H1 (cell line): Measurements from ENCODE around the gene CXCL1. TPM values are rescaled to one million over a fixed set of nuclear protein-coding genes. Genes with fewer than 3 reads are reported as not detected.

Experiments used
- CTCF ChIA-PET: fragments of 300-600 bp; sonication (Branson Sonifier 250); formaldehyde crosslinking; loops from one replicate; lab custom pipeline; 2021; ENCODE audit not compliant: partially characterized antibody; lab: Charles Lee
- POLR2A ChIA-PET: fragments of 300-600 bp; sonication (Branson Sonifier 250); formaldehyde crosslinking; loops from one replicate; lab custom pipeline; 2021; ENCODE audit warnings: inconsistent platforms; ENCODE audit not compliant: partially characterized antibody; lab: Charles Lee
- DNase-seq, 2 experiments: peaks; one replicate each; pipeline versions ENCODE4 v3.0.0 to v3.0.0-alpha.2; 2010 to 2022; ENCODE audit warnings: low spot score in 2 of 2, low read depth in 1 of 2, mixed read lengths in 1 of 2
- FAIRE-seq: peaks from 2 replicates; lab custom pipeline; 2011; peaks lifted over from hg19 to GRCh38; lab: Jason Lieb, UNC
- H2AFZ ChIP-seq: 2 replicates; pipeline ENCODE4 v1.8.1; 2012; ENCODE audit warnings: low read length, inconsistent platforms
- H2AK5ac ChIP-seq: 2 replicates; pipeline ENCODE4 v1.6.1; 2013; ENCODE audit warnings: low read depth, low read length
- H2BK120ac ChIP-seq: replicated peaks from 2 replicates; pipeline ENCODE3; 2013; ENCODE audit warnings: low read depth, low read length, inconsistent platforms
- H2BK12ac ChIP-seq: 2 replicates; pipeline ENCODE4 v1.6.1; 2013; ENCODE audit warnings: low read depth, low read length
- H2BK15ac ChIP-seq: 2 replicates; pipeline ENCODE4 v1.6.1; 2013; ENCODE audit warnings: low read length
- H2BK20ac ChIP-seq: 2 replicates; pipeline ENCODE4 v1.6.1; 2013; ENCODE audit warnings: low read length
- H2BK5ac ChIP-seq: 2 replicates; pipeline ENCODE4 v1.6.1; 2013; ENCODE audit warnings: low read depth, low read length
- H3K14ac ChIP-seq: 2 replicates; pipeline ENCODE4 v1.6.1; 2013; ENCODE audit warnings: inconsistent platforms; ENCODE audit not compliant: insufficient read length
- H3K18ac ChIP-seq: 2 replicates; pipeline ENCODE4 v1.6.1; 2013; ENCODE audit warnings: low read length; ENCODE audit errors: extremely low read depth
- H3K23ac ChIP-seq: 2 replicates; pipeline ENCODE4 v1.6.1; 2013; ENCODE audit warnings: inconsistent platforms; ENCODE audit not compliant: insufficient read length
- H3K23me2 ChIP-seq: 2 replicates; pipeline ENCODE4 v1.6.1; 2013; ENCODE audit warnings: low read depth, low read length
- H3K27ac ChIP-seq: 2 replicates; pipeline ENCODE4 v1.6.1; 2011; ENCODE audit warnings: low read depth, low read length, inconsistent platforms
- H3K27me3 ChIP-seq, 4 experiments: replicated peaks in 1 of 4; 1 replicate in 1 of 4; 2 replicates in 3 of 4; pipeline versions ENCODE4 v1.6.1 to v1.8.1; 2011 to 2013; ENCODE audit warnings: low read length in 3 of 4, mild to moderate bottlenecking in 3 of 4, inconsistent platforms in 2 of 4, mixed read lengths in 2 of 4, moderate library complexity in 1 of 4; ENCODE audit not compliant: control insufficient read depth in 3 of 4, insufficient read depth in 3 of 4; ENCODE audit errors: extremely low read depth in 1 of 4
- H3K36me3 ChIP-seq, 4 experiments: 2 replicates each; pipeline versions ENCODE4 v1.6.1 to v1.8.1; 2011 to 2013; ENCODE audit warnings: mild to moderate bottlenecking in 4 of 4, low read length in 3 of 4, moderate library complexity in 2 of 4, control low read depth in 1 of 4, inconsistent platforms in 1 of 4; ENCODE audit not compliant: insufficient read depth in 4 of 4, control insufficient read depth in 2 of 4
- H3K4ac ChIP-seq: replicated peaks from 2 replicates; pipeline ENCODE3; 2013; ENCODE audit warnings: low read length, low read depth, mixed read lengths, inconsistent platforms; ENCODE audit not compliant: insufficient read length
- H3K4me1 ChIP-seq, 4 experiments: replicated peaks in 1 of 4; 1 replicate in 1 of 4; 2 replicates in 3 of 4; pipeline versions ENCODE4 v1.6.1 to v1.8.1; 2011 to 2013; ENCODE audit warnings: low read length in 3 of 4, inconsistent platforms in 2 of 4, mixed read lengths in 1 of 4; ENCODE audit not compliant: insufficient read depth in 4 of 4, control insufficient read depth in 3 of 4
- H3K4me2 ChIP-seq, 2 experiments: 2 replicates each; pipeline versions ENCODE4 v1.6.1 to v1.8.1; 2011 to 2013; ENCODE audit warnings: low read depth in 2 of 2, low read length in 2 of 2, control low read depth in 1 of 2, inconsistent platforms in 1 of 2, mild to moderate bottlenecking in 1 of 2; ENCODE audit not compliant: insufficient read depth in 1 of 2
- H3K4me3 ChIP-seq, 4 experiments: fragments of 200-600, 300-600 bp in 1 of 4; sonication (generic), shearing (Covaris generic), sonication (Bioruptor Twin) in 1 of 4; 2 replicates each; pipeline versions ENCODE4 v1.5.1 to v1.8.1; 2011 to 2016; ENCODE audit warnings: low read length in 4 of 4, low read depth in 3 of 4, control low read depth in 2 of 4, inconsistent platforms in 2 of 4, mild to moderate bottlenecking in 2 of 4, mixed read lengths in 1 of 4, moderate library complexity in 1 of 4; ENCODE audit not compliant: insufficient read depth in 2 of 4; ENCODE audit errors: extremely low read depth in 1 of 4
- H3K56ac ChIP-seq: replicated peaks from 2 replicates; pipeline ENCODE3; 2013; ENCODE audit warnings: low read depth, mild to moderate bottlenecking, mixed read lengths, low read length, inconsistent platforms; ENCODE audit not compliant: insufficient read length
- H3K79me1 ChIP-seq: 2 replicates; pipeline ENCODE4 v1.6.1; 2013; ENCODE audit warnings: low read depth, low read length, control low read depth
- H3K79me2 ChIP-seq, 2 experiments: 2 replicates each; pipeline versions ENCODE4 v1.6.1 to v1.8.1; 2012 to 2013; ENCODE audit warnings: low read length in 2 of 2, mild to moderate bottlenecking in 2 of 2, inconsistent platforms in 1 of 2; ENCODE audit not compliant: insufficient read depth in 2 of 2, control insufficient read depth in 1 of 2
- H3K9ac ChIP-seq, 4 experiments: replicated peaks in 1 of 4; 1 replicate in 1 of 4; 2 replicates in 3 of 4; pipeline versions ENCODE4 v1.6.1 to v1.8.1; 2011 to 2013; ENCODE audit warnings: low read depth in 3 of 4, low read length in 3 of 4, control low read depth in 2 of 4, mild to moderate bottlenecking in 2 of 4, moderate library complexity in 2 of 4, inconsistent platforms in 1 of 4; ENCODE audit errors: extremely low read depth in 1 of 4
- H3K9me3 ChIP-seq, 2 experiments: 2 replicates each; pipeline versions ENCODE4 v1.6.1 to v1.8.1; 2012 to 2013; ENCODE audit warnings: mild to moderate bottlenecking in 2 of 2, moderate library complexity in 2 of 2, control low read depth in 1 of 2, inconsistent platforms in 1 of 2, low read depth in 1 of 2, low read length in 1 of 2, mixed read lengths in 1 of 2; ENCODE audit not compliant: insufficient read depth in 2 of 2
- H4K20me1 ChIP-seq, 2 experiments: replicated peaks in 1 of 2; 2 replicates each; pipeline versions ENCODE3 to v1.8.1; 2011 to 2013; ENCODE audit warnings: inconsistent platforms in 2 of 2, low read length in 2 of 2, mild to moderate bottlenecking in 1 of 2; ENCODE audit not compliant: insufficient read depth in 2 of 2, control insufficient read depth in 1 of 2
- H4K5ac ChIP-seq: 2 replicates; pipeline ENCODE4 v1.6.1; 2013; ENCODE audit warnings: low read length, low read depth, mixed read lengths, inconsistent platforms; ENCODE audit not compliant: insufficient read length
- H4K8ac ChIP-seq: 2 replicates; pipeline ENCODE4 v1.8.0; 2013; ENCODE audit warnings: mild to moderate bottlenecking, moderate library complexity, low read length, inconsistent platforms; ENCODE audit not compliant: insufficient read depth; ENCODE audit errors: extremely low read depth
- H4K91ac ChIP-seq: replicated peaks from 2 replicates; pipeline ENCODE3; 2013; ENCODE audit warnings: low read length, mixed read lengths, inconsistent platforms; ENCODE audit not compliant: insufficient read length
- BCL11A ChIP-seq, 2 experiments: IDR thresholded peaks; one replicate each; pipeline ENCODE4 v1.6.1; 2011; ENCODE audit warnings: low read depth in 2 of 2, low read length in 2 of 2, mild to moderate bottlenecking in 2 of 2
- CHD1 ChIP-seq: IDR thresholded peaks from 2 replicates; pipeline ENCODE4 v1.6.1; 2012; ENCODE audit warnings: low read depth, low read length, improper control_type of control experiment
- CHD2 ChIP-seq: IDR thresholded peaks from 2 replicates; pipeline ENCODE4 v1.6.1; 2012; ENCODE audit warnings: low read length, improper control_type of control experiment
- CTBP2 ChIP-seq: IDR thresholded peaks from 2 replicates; pipeline ENCODE4 v1.7.0; 2011; ENCODE audit warnings: borderline replicate concordance, mild to moderate bottlenecking, moderate library complexity, mixed read lengths, low read length; ENCODE audit not compliant: insufficient read depth, insufficient read length
- EP300 ChIP-seq, 2 experiments: IDR thresholded peaks; 1 replicate in 1 of 2; 2 replicates in 1 of 2; pipeline ENCODE4 v1.6.1; 2011 to 2012; ENCODE audit warnings: low read depth in 2 of 2, low read length in 2 of 2, mild to moderate bottlenecking in 2 of 2, borderline replicate concordance in 1 of 2, inconsistent platforms in 1 of 2, moderate library complexity in 1 of 2
- HDAC6 ChIP-seq: IDR thresholded peaks from one replicate; pipeline ENCODE4 v1.7.1; 2012; ENCODE audit warnings: low read depth, mild to moderate bottlenecking, inconsistent platforms, low read length, moderate library complexity
- KDM4A ChIP-seq: IDR thresholded peaks from one replicate; pipeline ENCODE4 v1.7.1; 2012; ENCODE audit warnings: low read depth, mild to moderate bottlenecking, moderate library complexity, low read length, inconsistent platforms; ENCODE audit not compliant: severe bottlenecking
- KDM5A ChIP-seq: fragments of 200-600 bp; IDR thresholded peaks from 2 replicates; pipeline ENCODE4 v1.7.1; 2012; ENCODE audit warnings: mild to moderate bottlenecking, low read length, inconsistent platforms, mixed read lengths
- MAFK ChIP-seq: IDR thresholded peaks from 2 replicates; pipeline ENCODE4 v1.6.1; 2012; ENCODE audit warnings: low read depth, mild to moderate bottlenecking, improper control_type of control experiment, low read length
- WGBS, 2 experiments: shearing (Covaris generic) in 1 of 2; methylation state at CpG; one replicate each; pipeline versions ENCODE4 v1.1.6 to v1.1.7; 2013 to 2015; ENCODE audit warnings: low lambda C conversion rate in 2 of 2, mixed read lengths in 2 of 2, inconsistent platforms in 1 of 2, low coverage in 1 of 2, missing lambda C conversion rate in 1 of 2; ENCODE audit not compliant: insufficient replicate concordance in 2 of 2, insufficient coverage in 1 of 2, insufficient read length in 1 of 2; ENCODE audit errors: extremely low coverage in 1 of 2, missing lambda C conversion rate in 1 of 2; 5-methylcytosine and 5-hydroxymethylcytosine counted together
- polyA plus RNA-seq, 7 experiments: library from polyadenylated mRNA; depleted of rRNA in 3 of 7; stranded (reverse) in 5 of 7; unstranded in 2 of 7; fragments of >200 nt in 5 of 7; fragments of 200-250 nt in 2 of 7; gene quantifications; 1 replicate in 5 of 7; 2 replicates in 1 of 7; 4 replicates in 1 of 7; pipeline versions ENCODE4 v1.2.1 to v1.2.3, GENCODE V29; 2011 to 2013; ENCODE audit warnings: missing spikeins in 2 of 7, mixed read lengths in 2 of 7
- total RNA-seq: library from RNA; stranded (reverse); fragmentation: NEBNext Ultra II Directional; extraction: Animal tissue kit (Norgen Biotek cat#: 25700); gene quantifications from 2 replicates; pipeline ENCODE4 v1.2.1, GENCODE V29; 2021
- TF ChIP-seq, protein P1 (sequence below): IDR thresholded peaks from 2 replicates; pipeline ENCODE4 v1.6.1; 2012; ENCODE audit warnings: low read length, inconsistent platforms

CXCL1 gene
- total and polyA plus RNA-seq, 2 of the 8 experiments (the other 6 are each of a cell fraction or from before 2014, with no cell fraction given), result 0.77 to 0.80 TPM

DNA sequence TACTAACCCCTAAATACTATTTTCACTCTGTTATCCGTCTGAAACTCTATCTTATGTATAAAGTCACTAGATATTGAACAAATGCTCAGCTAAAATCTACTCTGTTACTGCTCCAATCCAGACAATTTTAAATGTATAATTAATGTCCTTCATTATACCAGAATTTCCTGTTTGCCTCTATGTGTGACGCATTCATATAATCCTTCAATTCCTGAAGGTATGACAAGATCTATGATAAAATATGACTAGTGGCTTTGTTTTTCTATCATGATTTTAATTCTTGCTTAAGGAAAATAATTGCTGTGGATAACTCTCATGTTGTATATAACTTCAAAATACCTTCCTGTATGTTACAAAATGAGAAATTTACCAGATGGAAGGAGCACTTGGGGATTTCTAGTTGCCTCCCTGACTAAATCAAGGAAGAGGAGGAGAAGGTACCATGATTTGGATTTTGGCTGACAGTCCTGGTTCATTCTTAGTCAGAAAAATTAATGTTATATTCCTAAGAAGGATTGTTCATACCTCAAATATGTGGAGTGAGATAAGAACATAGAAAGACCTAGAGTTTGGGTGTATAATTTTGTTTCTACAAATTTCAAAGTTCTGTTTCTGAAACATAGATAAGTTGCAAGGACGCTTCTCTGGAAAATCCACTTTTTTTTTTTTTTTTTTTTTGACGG, 27.8 kb upstream of the CXCL1 start:
- Histone ChIP-seq H2BK15ac (no peak overlapping the region), H3K4me2 (no peak overlapping the region), H3K36me3 (no peaks in the 10 kb centered on the region), H4K8ac (no peak overlapping the region), H3K4me3 (no peak overlapping the region), H2AFZ (no peak overlapping the region), H3K56ac (no peak overlapping the region), H3K4me1 (no peaks in the 10 kb centered on the region), H3K18ac (no peak overlapping the region), H3K23ac (no peak overlapping the region), H4K5ac (no peak overlapping the region), H3K27me3 (no peaks in the 10 kb centered on the region; a peak in 1 of 7 replicates), H2BK20ac (no peak overlapping the region), H3K14ac (no peak overlapping the region), H2AK5ac (no peak overlapping the region), H3K79me2 (no peaks in the 10 kb centered on the region), H2BK5ac (no peak overlapping the region), H4K91ac (no peak overlapping the region), H3K9ac (no peak overlapping the region), H3K23me2 (peaks cover 3% of the 10 kb centered on the region; the same call in 1 of the 2 replicates), H3K27ac (no peak overlapping the region), H4K20me1 (no peaks in the 10 kb centered on the region), H2BK120ac (no peak overlapping the region), H3K4ac (no peak overlapping the region), H3K79me1 (no peaks in the 10 kb centered on the region), H2BK12ac (no peak overlapping the region), H3K9me3 (no peaks in the 10 kb centered on the region)
- CTCF ChIA-PET, result interaction anchor here (0.6 to 2.5 kb wide), 5 partner anchors 23 to 272 kb away, joined by 4 to 9 read pairs (median 5); no protein-coding TSS in a partner anchor
- 82% methylated on average over 3 of the region's 4 CpGs; no CpG with 5 or more reads in 1 of the 2 experiments for WGBS, 2 experiments
- FAIRE-seq (no peak), DNase-seq (no peak)
- POLR2A ChIA-PET, result no interaction called here
- TF ChIP-seq, protein P1, sequence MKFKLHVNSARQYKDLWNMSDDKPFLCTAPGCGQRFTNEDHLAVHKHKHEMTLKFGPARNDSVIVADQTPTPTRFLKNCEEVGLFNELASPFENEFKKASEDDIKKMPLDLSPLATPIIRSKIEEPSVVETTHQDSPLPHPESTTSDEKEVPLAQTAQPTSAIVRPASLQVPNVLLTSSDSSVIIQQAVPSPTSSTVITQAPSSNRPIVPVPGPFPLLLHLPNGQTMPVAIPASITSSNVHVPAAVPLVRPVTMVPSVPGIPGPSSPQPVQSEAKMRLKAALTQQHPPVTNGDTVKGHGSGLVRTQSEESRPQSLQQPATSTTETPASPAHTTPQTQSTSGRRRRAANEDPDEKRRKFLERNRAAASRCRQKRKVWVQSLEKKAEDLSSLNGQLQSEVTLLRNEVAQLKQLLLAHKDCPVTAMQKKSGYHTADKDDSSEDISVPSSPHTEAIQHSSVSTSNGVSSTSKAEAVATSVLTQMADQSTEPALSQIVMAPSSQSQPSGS, result no peak
- TF ChIP-seq BCL11A (IDR thresholded peaks at IDR 0.05; ENCODE audit: low read depth in 2 of 2, low read length in 2 of 2) (no peak), MAFK (no peak), CHD2 (no peak), HDAC6 (no peak), CHD1 (no peak), KDM5A (no peak), CTBP2 (no peak), KDM4A (no peak), EP300 (IDR thresholded peaks at IDR 0.05; ENCODE audit: borderline replicate concordance in 1 of 2, low read depth in 2 of 2, low read length in 2 of 2) (no peak)
